Measurements from ENCODE around the gene IPPK.

- no peak for TF ChIP-seq CTCF (IDR thresholded peaks at IDR 0.05)
- TF ChIP-seq POLR2A (IDR thresholded peaks at IDR 0.05) = peak in 1 of 4 donors; percentile 36
These were observed 995 bp downstream of the IPPK start for GRCh38 chr9:92668746-92669526.
